HCT116 (cell line): ENCODE data around the gene PTPRO. TPM values are rescaled to one million over a fixed set of nuclear protein-coding genes. Genes with fewer than 3 reads are reported as not detected.

Source experiments
- ATAC-seq: fragments of 200-7000 bp; cut with Tn5 transposase; 2 replicates; pipeline ENCODE4 v1.9.1; 2020; ENCODE audit warnings: mild to moderate bottlenecking, moderate library complexity
- BruUV-seq: library from RNA; stranded (reverse); fragments of 400-500 nt; replicated peaks from 2 replicates; lab custom pipeline; 2021; lab: Mats Ljungman, UMichigan
- CTCF ChIA-PET: fragments of 300-600 bp; sonication (Branson Sonifier 250); formaldehyde crosslinking; loops from one replicate; lab custom pipeline; 2021; ENCODE audit warnings: antibody characterized with exemption; lab: Charles Lee
- POLR2A ChIA-PET: fragments of 300-600, 350-600 bp; sonication (Branson Sonifier 250); formaldehyde crosslinking; loops from one replicate; lab custom pipeline; 2021; ENCODE audit warnings: antibody characterized with exemption; lab: Charles Lee
- RAD21 ChIA-PET, 2 experiments: fragments of 300-600 bp; sonication (Branson Sonifier 250); formaldehyde crosslinking; loops; one replicate each; lab custom pipeline; 2023; ENCODE audit warnings: low total read pairs in 2 of 2; ENCODE audit not compliant: uncharacterized antibody in 2 of 2, unreplicated experiment in 2 of 2, low non-redundant PET in 1 of 2; lab: Charles Lee
- DNase-seq: peaks from one replicate; pipeline ENCODE4 v3.0.0-alpha.2; 2010; ENCODE audit warnings: low read depth, low spot score
- H2AFZ ChIP-seq: fragments of 200-600 bp; shearing (Covaris generic), sonication (generic); 2 replicates; pipeline ENCODE4 v1.6.1; 2017; ENCODE audit warnings: low read depth, mixed run types, mixed read lengths, antibody characterized with exemption, low read length; ENCODE audit not compliant: poor library complexity, severe bottlenecking
- H3K27ac ChIP-seq: 2 replicates; pipeline ENCODE4 v1.5.1; 2012; ENCODE audit warnings: low read depth, low read length
- H3K27me3 ChIP-seq: fragments of 200-600 bp; sonication (generic); 2 replicates; pipeline ENCODE4 v1.6.1; 2016; ENCODE audit warnings: mixed run types, low read length, mixed read lengths; ENCODE audit not compliant: insufficient read depth
- H3K36me3 ChIP-seq, 2 experiments: fragments of 200-500 bp in 1 of 2; fragments of 200-600 bp in 1 of 2; sonication (Bioruptor generic) in 1 of 2; sonication (generic) in 1 of 2; 2 replicates each; pipeline versions ENCODE4 v1.5.1 to v1.6.1; 2014 to 2016; ENCODE audit warnings: low read length in 2 of 2, inconsistent platforms in 1 of 2, mixed read lengths in 1 of 2, mixed run types in 1 of 2; ENCODE audit not compliant: insufficient read depth in 2 of 2, control insufficient read depth in 1 of 2
- H3K4me1 ChIP-seq, 2 experiments: fragments of 200-600 bp in 1 of 2; sonication (generic) in 1 of 2; 2 replicates each; pipeline versions ENCODE4 v1.5.1 to v1.6.1; 2012 to 2017; ENCODE audit warnings: low read length in 2 of 2, inconsistent platforms in 1 of 2, mild to moderate bottlenecking in 1 of 2, mixed read lengths in 1 of 2, mixed run types in 1 of 2, moderate library complexity in 1 of 2; ENCODE audit not compliant: insufficient read depth in 2 of 2, control insufficient read depth in 1 of 2
- H3K4me2 ChIP-seq: fragments of 200-600 bp; sonication (generic); 2 replicates; pipeline ENCODE4 v1.6.1; 2017; ENCODE audit warnings: mixed run types, low read length, mixed read lengths
- H3K4me3 ChIP-seq, 2 experiments: fragments of 200-600 bp in 1 of 2; sonication (generic) in 1 of 2; replicated peaks in 1 of 2; 2 replicates each; pipeline ENCODE4 v1.5.1; 2011 to 2016; ENCODE audit warnings: low read length in 2 of 2, control low read depth in 1 of 2, low read depth in 1 of 2, mild to moderate bottlenecking in 1 of 2, mixed read lengths in 1 of 2, mixed run types in 1 of 2
- H3K79me2 ChIP-seq: fragments of 200-600 bp; sonication (generic); 2 replicates; pipeline ENCODE4 v1.6.1; 2017; ENCODE audit warnings: mild to moderate bottlenecking, mixed run types, low read length, moderate library complexity, mixed read lengths; ENCODE audit not compliant: insufficient read depth
- H3K9ac ChIP-seq: fragments of 200-600 bp; sonication (generic); 2 replicates; pipeline ENCODE4 v1.6.1; 2016; ENCODE audit warnings: low read length, mixed read lengths
- H3K9me2 ChIP-seq: fragments of 200-600 bp; sonication (generic), shearing (Covaris generic); 2 replicates; pipeline ENCODE4 v1.6.1; 2017; ENCODE audit warnings: mixed run types, mild to moderate bottlenecking, moderate library complexity; ENCODE audit not compliant: insufficient read depth
- H3K9me3 ChIP-seq, 2 experiments: fragments of 200-500 bp in 1 of 2; fragments of 200-600 bp in 1 of 2; sonication (Bioruptor generic) in 1 of 2; sonication (generic) in 1 of 2; 2 replicates each; pipeline ENCODE4 v1.6.1; 2014 to 2017; ENCODE audit warnings: low read length in 2 of 2, mixed read lengths in 2 of 2, inconsistent platforms in 1 of 2, low read depth in 1 of 2, mild to moderate bottlenecking in 1 of 2, mixed run types in 1 of 2, moderate library complexity in 1 of 2; ENCODE audit not compliant: control insufficient read depth in 1 of 2, insufficient read depth in 1 of 2
- H4K20me1 ChIP-seq: fragments of 200-600 bp; sonication (generic), shearing (Covaris generic); 2 replicates; pipeline ENCODE4 v1.6.1; 2017; ENCODE audit warnings: mixed run types, mild to moderate bottlenecking, moderate library complexity; ENCODE audit not compliant: insufficient read depth
- ATF3 ChIP-seq: IDR thresholded peaks from 2 replicates; pipeline ENCODE4 v1.6.1; 2012
- CBX3 ChIP-seq: IDR thresholded peaks from 2 replicates; pipeline ENCODE4 v1.6.1; 2012; ENCODE audit warnings: low read depth
- CEBPB ChIP-seq: IDR thresholded peaks from 2 replicates; pipeline ENCODE4 v1.6.1; 2012; ENCODE audit warnings: low read depth
- CTCF ChIP-seq, 3 experiments: fragments of 200-600 bp in 1 of 3; sonication (generic) in 1 of 3; IDR thresholded peaks in 2 of 3; conservative IDR thresholded peaks in 1 of 3; 2 replicates each; pipeline ENCODE4 v1.5.1; 2012 to 2017; ENCODE audit warnings: low read depth in 2 of 3, low read length in 2 of 3, antibody characterized with exemption in 1 of 3, borderline replicate concordance in 1 of 3, control low read depth in 1 of 3, mild to moderate bottlenecking in 1 of 3, mixed read lengths in 1 of 3, mixed run types in 1 of 3, moderate library complexity in 1 of 3; ENCODE audit not compliant: insufficient read depth in 1 of 3
- ELF1 ChIP-seq: IDR thresholded peaks from 2 replicates; pipeline ENCODE4 v1.6.1; 2012; ENCODE audit warnings: low read depth, borderline replicate concordance
- EZH2 ChIP-seq: fragments of 200-600 bp; sonication (generic); IDR thresholded peaks from 2 replicates; pipeline ENCODE4 v1.6.1; 2017; ENCODE audit warnings: antibody characterized with exemption, mixed run types
- EZH2phosphoT487 ChIP-seq: fragments of 200-600 bp; IDR thresholded peaks from 2 replicates; pipeline ENCODE4 v1.6.1; 2018; ENCODE audit warnings: antibody characterized with exemption, borderline replicate concordance
- POLR2A ChIP-seq: IDR thresholded peaks from 2 replicates; pipeline ENCODE4 v1.7.0; 2011; ENCODE audit warnings: borderline replicate concordance; ENCODE audit not compliant: insufficient read depth, insufficient read length; ENCODE audit errors: extremely low read depth
- POLR2AphosphoS5 ChIP-seq: IDR thresholded peaks from 2 replicates; pipeline ENCODE4 v1.6.1; 2011; ENCODE audit warnings: mild to moderate bottlenecking, low read depth, low read length, moderate library complexity
- SP1 ChIP-seq: IDR thresholded peaks from 2 replicates; pipeline ENCODE4 v1.6.1; 2012; ENCODE audit warnings: low read depth
- SRF ChIP-seq: IDR thresholded peaks from 2 replicates; pipeline ENCODE4 v1.6.1; 2012; ENCODE audit warnings: low read depth
- TCF7L2 ChIP-seq: IDR thresholded peaks from 2 replicates; pipeline ENCODE4 v1.7.0; 2011; ENCODE audit warnings: borderline replicate concordance, inconsistent platforms; ENCODE audit not compliant: insufficient read depth, insufficient read length; ENCODE audit errors: extremely low read depth
- YY1 ChIP-seq: IDR thresholded peaks from 2 replicates; pipeline ENCODE4 v1.6.1; 2011; ENCODE audit warnings: low read length, low read depth, moderate library complexity, mild to moderate bottlenecking; ENCODE audit not compliant: insufficient replicate concordance; ENCODE audit errors: extremely low read depth
- ZBTB33 ChIP-seq: IDR thresholded peaks from 2 replicates; pipeline ENCODE4 v1.6.1; 2011; ENCODE audit warnings: mild to moderate bottlenecking, low read length, moderate library complexity; ENCODE audit not compliant: insufficient replicate concordance; ENCODE audit errors: extremely low read depth
- ZFX ChIP-seq: fragments of 450-650 bp; IDR thresholded peaks from 2 replicates; pipeline ENCODE4 v1.6.1; 2017
- intact Hi-C: fragments of 100-400 bp; cut with micrococcal nuclease; formaldehyde crosslinking; loops from 2 replicates; pipeline ENCODE4 v1.10.0; 2022
- total RNA-seq: library from RNA; stranded (reverse); gene quantifications from one replicate; pipeline ENCODE4 v1.2.1, GENCODE V29; 2021; ENCODE audit not compliant: unreplicated experiment

PTPRO gene
- total RNA-seq, 1 experiment from 2014 or later, result not detected

- no peak overlapping the region for H3K27ac ChIP-seq
- H4K20me1 ChIP-seq, result no peaks in the 10 kb centered on the region
- intact Hi-C loops, result no loop called here
- H3K4me2 ChIP-seq, result no peak overlapping the region
- peaks cover 71% of the 10 kb centered on the region for H3K27me3 ChIP-seq
- no peaks in the 10 kb centered on the region for H3K79me2 ChIP-seq
- H3K36me3 ChIP-seq, result no peaks in the 10 kb centered on the region
- no peaks in the 10 kb centered on the region for H3K9me2 ChIP-seq
- no peak overlapping the region for H3K9ac ChIP-seq
- H3K9me3 ChIP-seq, result no peaks in the 10 kb centered on the region
- CTCF ChIA-PET, result no interaction called here
- RAD21 ChIA-PET, result no interaction called here
- no peak overlapping the region for H3K4me3 ChIP-seq
- no peaks in the 10 kb centered on the region for H3K4me1 ChIP-seq
- no peak for ATAC-seq
- no TSS peak for BruUV-seq
- DNase-seq, result no peak
- POLR2A ChIA-PET, result no interaction called here
- no peak overlapping the region for H2AFZ ChIP-seq
- TF ChIP-seq POLR2AphosphoS5, result no peak
- TF ChIP-seq TCF7L2, result no peak
- TF ChIP-seq POLR2A, result no peak
- TF ChIP-seq EZH2phosphoT487, result no peak
- no peak for TF ChIP-seq CTCF (IDR thresholded peaks at IDR 0.05 in 2 of 3, conservative IDR thresholded peaks at IDR 0.05 in 1 of 3; ENCODE audit: borderline replicate concordance in 1 of 3, insufficient read depth in 1 of 3, low read depth in 2 of 3, low read length in 2 of 3)
- no peak for TF ChIP-seq ELF1
- TF ChIP-seq SRF, result no peak
- no peak for TF ChIP-seq ZBTB33
- TF ChIP-seq ATF3, result no peak
- TF ChIP-seq CBX3, result no peak
- TF ChIP-seq EZH2, result no peak
- TF ChIP-seq YY1, result no peak
- TF ChIP-seq ZFX, result no peak
- no peak for TF ChIP-seq SP1
- TF ChIP-seq CEBPB, result no peak
Measured at GRCh38 chr12:15336768-15337553, 14.7 kb downstream of the PTPRO start.
